Stimulated activated CD8-positive, alpha-beta memory T cell treated with anti-CD3 and anti-CD28 coated beads, Interleukin-15, amount 100 ng/mL, for 24 hours (primary cell): ENCODE results near the gene TGFB3.

Experiments
- DNase-seq: peaks from one replicate; pipeline ENCODE4 v3.0.0-alpha.2; 2020; ENCODE audit warnings: low read depth

Gene TGFB3

GRCh38 chr14:75987201-75987970, 5.6 kb upstream of the TGFB3 start:
- DNase-seq = no peak

- DNase-seq = no peak
Observed at GRCh38 chr14:75986439-75986765, 4.6 kb upstream of the TGFB3 start.

- peak; percentile 77 for DNase-seq
Observed at GRCh38 chr14:75985618-75986438, 4.0 kb upstream of the TGFB3 start, which contains the start of gene IFT43. Gene IFT43, plus strand, starts transcription at chr14:75985763. Its CDS starts 24 bp downstream, at chr14:75985787.

- no peak for DNase-seq
Observed at GRCh38 chr14:75984674-75985073, 2.9 kb upstream of the TGFB3 start.

GRCh38 chr14:75983019-75983358, 1.2 kb upstream of the TGFB3 start:
- DNase-seq = no peak

- peak; percentile 45 for DNase-seq
Observed at GRCh38 chr14:75982266-75983018, 647 bp upstream of the TGFB3 start.

GRCh38 chr14:75980856-75981255, 939 bp downstream of the TGFB3 start:
- no peak for DNase-seq

- no peak for DNase-seq
Observed at GRCh38 chr14:75979648-75980565, 1.9 kb downstream of the TGFB3 start.

GRCh38 chr14:75979071-75979571, 2.7 kb downstream of the TGFB3 start:
- DNase-seq = no peak

- DNase-seq = no peak
Observed at GRCh38 chr14:75978249-75978731, 3.5 kb downstream of the TGFB3 start.

- DNase-seq = no peak
Observed at GRCh38 chr14:75977582-75977943, 4.2 kb downstream of the TGFB3 start.

GRCh38 chr14:75976826-75977581, 4.8 kb downstream of the TGFB3 start:
- DNase-seq = no peak

- DNase-seq = no peak
Observed at GRCh38 chr14:75972801-75973421, 8.9 kb downstream of the TGFB3 start.

GRCh38 chr14:75971509-75971908, 10.3 kb downstream of the TGFB3 start:
- DNase-seq = no peak

- no peak for DNase-seq
Observed at GRCh38 chr14:75970989-75971388, 10.8 kb downstream of the TGFB3 start.

- no peak for DNase-seq
Observed at GRCh38 chr14:75969891-75970290, 11.9 kb downstream of the TGFB3 start.

- no peak for DNase-seq
Observed at GRCh38 chr14:75969126-75969525, 12.7 kb downstream of the TGFB3 start.

GRCh38 chr14:75968456-75968855, 13.3 kb downstream of the TGFB3 start:
- DNase-seq = no peak

GRCh38 chr14:75967866-75968265, 13.9 kb downstream of the TGFB3 start:
- no peak for DNase-seq

- no peak for DNase-seq
Observed at GRCh38 chr14:75961662-75962061, 20.1 kb downstream of the TGFB3 start.
